Bronchial epithelial cell (primary cell): ENCODE results near the gene DLGAP1. TPM values are rescaled to one million over a fixed set of nuclear protein-coding genes. Genes with fewer than 3 reads are reported as not detected.

Experiments
- DNase-seq: peaks from one replicate; pipeline ENCODE4 v3.0.0-alpha.2; 2010; ENCODE audit warnings: low read depth
- FAIRE-seq: peaks from 2 replicates; lab custom pipeline; 2011; peaks lifted over from hg19 to GRCh38; lab: Jason Lieb, UNC
- H3K27me3 ChIP-seq: 2 replicates; pipeline ENCODE4 v1.5.1; 2011; ENCODE audit warnings: low read length; ENCODE audit not compliant: control insufficient read depth, insufficient read depth
- H3K36me3 ChIP-seq: 2 replicates; pipeline ENCODE4 v1.5.1; 2011; ENCODE audit warnings: low read length; ENCODE audit not compliant: control insufficient read depth, insufficient read depth
- H3K4me3 ChIP-seq: 2 replicates; pipeline ENCODE4 v1.5.1; 2011; ENCODE audit warnings: mild to moderate bottlenecking, low read depth, low read length, control low read depth
- CTCF ChIP-seq: IDR thresholded peaks from 2 replicates; pipeline ENCODE4 v1.5.1; 2011; ENCODE audit warnings: mild to moderate bottlenecking, moderate library complexity, low read length, control low read depth, inconsistent platforms; ENCODE audit not compliant: insufficient read depth, severe bottlenecking
- total RNA-seq: library from RNA; depleted of rRNA; stranded (reverse); fragments of >200 nt; gene quantifications from 2 replicates; pipeline ENCODE4 v1.2.1, GENCODE V29; 2014

The DLGAP1 gene
- total RNA-seq, 1 donor from 2014 or later = not detected

- H3K36me3 ChIP-seq = no peaks in the 10 kb centered on the region
- no peak for TF ChIP-seq CTCF
- H3K4me3 ChIP-seq = no peak overlapping the region
- DNase-seq = no peak
- no peak for FAIRE-seq
- no peaks in the 10 kb centered on the region for H3K27me3 ChIP-seq
These were observed 170.6 kb downstream of the DLGAP1 start for GRCh38 chr18:4284528-4284927.

- H3K4me3 ChIP-seq = no peak overlapping the region
- no peaks in the 10 kb centered on the region for H3K27me3 ChIP-seq
- no peak for TF ChIP-seq CTCF
- FAIRE-seq (no peak), DNase-seq (no peak)
- no peaks in the 10 kb centered on the region for H3K36me3 ChIP-seq
These were observed 171.3 kb downstream of the DLGAP1 start for GRCh38 chr18:4283746-4284291.

- DNase-seq = no peak
- no peak for TF ChIP-seq CTCF
These were observed 172.2 kb downstream of the DLGAP1 start for GRCh38 chr18:4282954-4283353.

GRCh38 chr18:4276953-4277585 lies 178.0 kb downstream of the DLGAP1 start:
- no peak for TF ChIP-seq CTCF
- FAIRE-seq (no peak), DNase-seq (no peak)

More at GRCh38 chr18:4282954-4283353, 172.2 kb downstream of the DLGAP1 start:
- FAIRE-seq = no peak
- H3K27me3 ChIP-seq = no peaks in the 10 kb centered on the region
- H3K4me3 ChIP-seq = no peak overlapping the region
- H3K36me3 ChIP-seq = no peaks in the 10 kb centered on the region

GRCh38 chr18:4271952-4272351 lies 183.2 kb downstream of the DLGAP1 start:
- Histone ChIP-seq H3K4me3 (no peak overlapping the region), H3K36me3 (no peaks in the 10 kb centered on the region), H3K27me3 (no peaks in the 10 kb centered on the region)
- FAIRE-seq = no peak
- no peak for DNase-seq
- TF ChIP-seq CTCF = no peak

More at GRCh38 chr18:4276953-4277585, 178.0 kb downstream of the DLGAP1 start:
- no peaks in the 10 kb centered on the region for H3K36me3 ChIP-seq
- no peaks in the 10 kb centered on the region for H3K27me3 ChIP-seq
- no peak overlapping the region for H3K4me3 ChIP-seq

- no peak for TF ChIP-seq CTCF
- FAIRE-seq = no peak
- no peak for DNase-seq
- Histone ChIP-seq H3K36me3 (no peaks in the 10 kb centered on the region), H3K27me3 (no peaks in the 10 kb centered on the region), H3K4me3 (no peak overlapping the region)
These were observed 184.1 kb downstream of the DLGAP1 start for GRCh38 chr18:4270988-4271387.
